ENCODE measurements around the gene FBXL16.
"Not testable (repeated sequence)": the region's sequence is repeated elsewhere in the genome, so short reads cannot be mapped to it uniquely, and the experiment has no call there.

Gene FBXL16

DNA sequence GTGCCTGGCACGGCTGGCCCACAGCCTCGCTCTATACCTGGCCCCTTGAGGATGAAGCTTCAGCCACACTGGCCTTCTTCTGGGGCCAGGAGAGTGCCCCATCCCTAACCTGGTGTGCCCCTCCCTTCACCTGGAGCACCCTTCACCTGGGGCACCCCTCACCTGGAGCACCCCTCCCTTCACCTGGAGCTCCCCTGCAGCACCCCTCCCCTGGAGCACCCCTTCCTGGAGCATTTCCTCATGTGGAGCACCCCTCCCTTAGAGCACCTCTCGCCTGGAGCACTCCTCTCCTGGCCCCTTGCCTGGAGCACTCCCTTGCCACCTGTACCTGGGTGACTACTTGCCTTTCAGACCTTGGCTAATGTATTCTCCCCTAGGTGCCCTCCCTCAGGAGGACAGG, 2.4 kb upstream of the FBXL16 start:
- DNase-seq, result no peak

- no peak for DNase-seq
Observed at GRCh38 chr16:707062-707538, 1.5 kb upstream of the FBXL16 start.

DNA sequence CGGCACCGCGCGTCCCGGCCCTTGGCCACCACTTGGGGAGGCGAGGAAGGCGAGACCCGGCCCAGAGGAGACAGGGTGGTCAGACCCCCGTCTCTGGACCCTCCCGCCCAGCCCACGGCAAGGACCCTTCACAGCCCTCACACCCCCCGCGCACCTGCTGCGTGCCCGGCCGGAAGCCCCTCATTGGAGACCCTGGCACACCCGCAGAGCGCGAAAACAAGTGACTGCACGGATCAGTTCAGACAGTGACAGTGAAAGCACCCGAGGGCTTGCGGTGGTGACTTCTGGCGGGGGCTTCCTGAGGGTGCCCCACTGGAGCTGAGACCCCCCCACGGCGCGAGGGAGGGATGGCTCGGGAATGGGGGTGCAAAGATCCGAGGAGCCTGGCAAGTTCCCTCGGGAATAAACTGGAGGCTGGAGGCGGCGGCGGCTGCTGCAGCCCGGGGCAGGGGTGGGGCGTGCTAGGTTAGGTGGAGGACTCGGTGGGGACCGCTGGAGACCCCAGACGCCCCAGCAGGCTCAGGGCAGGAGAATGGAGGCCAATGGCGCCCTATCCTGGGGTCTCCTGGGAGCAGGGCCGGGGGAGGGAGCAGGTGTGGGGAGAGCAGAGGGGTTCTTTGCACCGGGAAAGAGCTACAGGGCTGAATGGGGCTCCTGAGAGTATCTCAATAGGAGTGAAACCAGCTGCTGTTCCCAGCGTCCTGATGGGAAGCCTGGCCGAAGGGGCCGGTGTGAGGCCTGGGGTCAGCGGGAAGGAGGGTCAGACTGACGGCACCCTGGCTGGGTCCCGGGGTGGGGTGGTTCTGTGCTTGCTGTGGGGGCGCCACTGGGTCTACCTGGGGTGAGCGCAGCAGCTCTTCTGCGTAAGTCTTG, 824 bp upstream of the FBXL16 start:
- DNase-seq, result no peak

- DNase-seq, result no peak
Observed at GRCh38 chr16:704552-705380, 835 bp downstream of the FBXL16 start.

DNA sequence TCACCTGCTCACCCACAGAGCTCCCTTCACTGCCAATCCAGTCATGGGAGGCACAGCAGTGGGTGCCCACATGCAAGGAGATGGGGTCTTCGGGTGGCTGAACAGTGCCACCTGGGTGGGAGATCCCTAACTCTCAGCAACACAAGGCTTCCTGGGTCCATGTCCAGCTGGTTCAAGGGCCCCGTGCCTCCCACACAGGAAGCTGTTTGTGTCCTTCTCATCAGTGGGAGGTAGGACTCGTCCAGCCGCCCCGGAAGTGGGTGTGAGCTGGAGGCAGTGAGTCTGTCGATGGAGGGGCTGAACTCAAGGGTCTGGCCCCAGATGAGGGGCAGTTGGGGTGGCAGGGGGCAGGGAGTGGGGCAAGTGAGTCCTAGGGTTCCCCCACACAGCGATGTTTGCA, 1.6 kb downstream of the FBXL16 start:
- DNase-seq, result no peak

- no peak for DNase-seq
Observed at GRCh38 chr16:703406-703805, 2.2 kb downstream of the FBXL16 start.

DNA sequence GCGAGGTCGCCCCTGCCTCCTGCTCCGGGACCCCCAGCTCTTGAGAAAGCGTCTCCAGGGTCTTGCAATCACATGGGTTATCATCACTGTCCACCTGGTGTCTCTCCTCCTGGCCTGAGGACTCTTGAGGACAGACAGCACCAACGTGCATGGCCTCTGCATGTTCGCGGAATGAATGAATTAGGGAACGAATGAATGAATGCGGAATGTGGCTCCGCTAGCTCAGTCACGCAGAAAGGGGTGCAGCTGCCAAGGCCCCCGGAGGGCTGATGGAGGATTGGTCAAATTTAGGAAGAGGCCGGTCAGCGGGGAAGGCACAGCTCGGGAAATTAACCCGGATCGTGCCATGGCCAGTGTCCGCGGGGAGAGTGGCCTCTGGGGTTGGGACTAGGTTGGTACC, 3.3 kb downstream of the FBXL16 start:
- no peak for DNase-seq

DNA sequence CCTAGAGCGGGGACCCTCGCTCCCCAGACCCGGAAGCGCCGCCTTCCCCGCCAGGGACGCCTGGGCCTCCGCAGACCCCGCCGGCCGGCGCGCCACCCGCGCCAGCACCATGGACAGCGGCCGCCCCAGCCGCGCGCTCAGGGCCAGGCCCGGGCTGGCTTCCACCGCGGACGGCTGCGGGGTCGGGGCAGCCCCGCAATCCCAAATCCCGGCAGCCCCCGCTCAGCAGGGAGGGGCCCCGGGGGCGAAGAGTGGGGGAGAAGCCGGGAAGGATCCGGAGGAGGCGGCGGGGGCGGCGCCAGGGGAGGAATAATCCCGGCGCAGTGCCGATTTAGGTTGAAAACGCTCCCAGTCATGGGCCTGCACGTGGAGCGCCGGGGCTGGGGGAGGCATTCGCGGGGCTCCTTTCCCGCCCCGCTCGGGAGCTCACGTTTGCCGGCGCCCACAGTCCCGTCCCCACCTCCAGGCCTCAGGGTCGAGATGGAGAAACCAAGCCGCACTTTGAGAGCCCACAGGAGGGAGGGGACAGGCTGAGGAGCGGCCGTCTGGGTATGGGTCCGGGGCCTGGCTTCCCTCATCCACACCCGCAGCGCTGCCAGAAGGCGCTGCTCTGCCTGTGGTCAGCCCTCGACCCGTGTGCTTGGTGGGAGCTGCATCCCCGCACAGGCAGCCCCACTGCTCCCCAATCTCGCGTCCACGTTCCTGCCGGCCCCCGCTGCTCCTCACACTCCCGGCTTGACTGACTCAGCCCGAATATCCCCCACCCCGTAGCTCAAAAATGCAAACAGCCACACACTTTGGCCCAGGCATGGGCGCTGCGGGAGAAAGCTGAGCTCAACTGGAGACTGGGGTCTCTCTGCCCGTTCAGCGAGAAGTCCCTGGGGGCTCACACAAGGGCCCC, 4.7 kb downstream of the FBXL16 start:
- DNase-seq, result no peak

- DNase-seq, result no peak
Observed at GRCh38 chr16:698911-699671, 6.5 kb downstream of the FBXL16 start.

- peak; percentile 85 to 93 for DNase-seq
Observed at GRCh38 chr16:695355-696089, 10.1 kb downstream of the FBXL16 start.

GRCh38 chr16:694863-695354, 10.7 kb downstream of the FBXL16 start:
- no peak for DNase-seq

DNA sequence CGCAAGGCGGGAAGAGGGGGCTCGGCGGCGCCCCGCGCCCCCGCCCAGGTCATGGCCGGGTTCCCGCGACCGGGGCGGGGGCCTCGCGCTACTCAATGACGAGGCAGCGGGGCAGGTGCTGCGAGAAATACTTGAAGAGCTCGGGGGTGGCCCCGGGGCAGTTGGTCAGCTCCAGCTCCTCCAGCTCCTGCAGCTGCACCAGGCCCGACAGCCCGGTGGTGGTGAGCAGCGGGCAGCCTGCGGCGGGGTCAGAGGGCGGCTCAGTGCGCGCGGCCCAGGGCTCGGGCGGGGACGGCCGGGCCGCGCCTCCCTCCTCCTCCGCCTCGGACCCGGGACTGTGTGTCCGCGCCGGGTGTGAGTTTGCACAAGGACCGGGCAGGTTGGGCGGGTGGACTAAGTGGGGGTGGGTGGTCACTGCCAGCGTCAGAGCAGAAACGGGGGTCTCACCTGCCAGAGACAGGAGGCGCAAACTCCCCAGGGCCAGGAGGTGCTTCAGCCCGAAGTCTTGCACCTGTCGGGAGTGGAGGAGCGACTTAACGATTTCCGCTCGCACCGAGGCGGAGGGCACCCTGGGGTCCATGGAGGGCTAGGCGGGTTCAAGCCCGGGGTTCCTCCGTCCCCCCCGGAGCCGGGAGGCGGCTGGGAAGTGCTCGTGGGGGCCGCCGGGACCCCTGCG, 11.3 kb downstream of the FBXL16 start:
- no peak for DNase-seq

- no peak for DNase-seq
Observed at GRCh38 chr16:693766-694165, 11.8 kb downstream of the FBXL16 start.

DNA sequence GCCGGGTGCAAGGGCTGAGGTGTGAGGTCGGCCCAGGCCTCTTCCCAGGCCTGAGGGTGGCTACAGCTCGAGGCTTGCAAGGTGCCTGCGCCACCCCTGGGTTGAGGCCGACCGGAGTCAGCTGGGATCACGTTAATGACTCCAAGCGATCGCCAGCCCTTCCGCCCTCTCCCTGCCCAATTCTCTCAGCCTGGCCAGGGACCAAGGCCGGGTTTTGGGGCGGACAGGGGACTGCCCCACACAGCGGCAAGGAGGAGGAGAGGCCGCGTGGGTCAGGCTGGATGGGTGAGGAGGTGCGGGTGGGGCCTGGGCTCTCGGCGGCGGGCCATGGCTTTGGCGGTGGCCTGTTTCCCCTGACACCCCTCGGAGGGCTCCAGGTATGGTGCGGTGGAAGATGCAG, 12.2 kb downstream of the FBXL16 start:
- DNase-seq, result no peak

GRCh38 chr16:692356-693108, 13.1 kb downstream of the FBXL16 start:
- no peak for DNase-seq

DNA sequence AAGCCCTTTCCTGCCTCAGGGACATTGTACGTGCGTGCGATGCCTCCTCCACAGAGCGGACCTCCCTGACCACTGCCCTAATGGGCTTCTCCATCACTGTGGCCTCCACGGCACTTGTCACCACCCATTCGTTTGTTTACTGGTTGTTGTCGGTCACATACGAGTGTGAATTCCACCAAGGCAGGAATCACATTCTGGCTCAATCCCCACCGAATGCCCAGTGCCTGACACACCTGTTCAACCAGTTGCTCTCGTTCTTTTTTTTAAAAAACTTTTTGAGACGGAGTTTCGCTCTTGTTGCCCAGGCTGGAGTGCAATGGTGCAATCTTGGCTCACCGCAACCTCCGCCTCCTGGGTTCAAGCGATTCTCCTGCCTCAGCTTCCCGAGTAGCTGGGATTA, 14.4 kb downstream of the FBXL16 start:
- not testable (repeated sequence) for DNase-seq

- no peak for DNase-seq
Observed at GRCh38 chr16:689175-689897, 16.3 kb downstream of the FBXL16 start.

DNA sequence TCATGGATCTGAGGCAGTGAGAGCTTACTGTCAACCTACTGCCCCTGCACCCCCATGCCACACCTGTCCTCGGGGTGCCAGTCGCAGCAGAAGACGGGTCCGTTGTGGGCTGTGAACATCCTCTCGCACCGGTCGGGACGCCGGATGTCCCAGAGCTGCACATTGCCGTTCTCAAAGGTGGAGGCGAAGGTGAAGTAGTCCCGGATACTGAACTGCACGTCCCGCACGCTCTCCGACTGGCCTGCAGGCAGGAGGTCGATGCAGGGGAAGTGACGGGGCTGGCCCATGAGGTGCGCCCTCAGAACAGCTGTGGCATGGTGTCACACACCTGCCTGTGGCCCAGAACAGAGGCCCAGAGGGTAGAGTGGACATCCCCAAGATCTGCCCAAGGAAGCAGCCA, 18.1 kb downstream of the FBXL16 start:
- DNase-seq, result no peak
